ENCODE measurements around the gene CSTA. TPM values are rescaled to one million over a fixed set of nuclear protein-coding genes. Genes with fewer than 3 reads are reported as not detected.

CSTA gene
- total RNA-seq (1 to 10 TPM; 1.2 to 1.4 TPM), total RNA-seq (0 to 5.2 (median 0.06) reads per million in 172 experiments)
- 23.2 TPM for polyA plus RNA-seq (2013, experiment 1 of 2)
- polyA plus RNA-seq (2013, experiment 2 of 2): 11.7 TPM

- ChIA-PET CTCF (no interaction called here), POLR2A (no interaction called here)
- H3K4me3 Mint-ChIP-seq: no peak within 1 kb of the TSS
Measured at GRCh38 chr3:122324871-122325323, at the start of gene CSTA. Gene CSTA (plus strand): TSS chr3:122325248. CDS start chr3:122325293, 45 bp downstream.

DNA sequence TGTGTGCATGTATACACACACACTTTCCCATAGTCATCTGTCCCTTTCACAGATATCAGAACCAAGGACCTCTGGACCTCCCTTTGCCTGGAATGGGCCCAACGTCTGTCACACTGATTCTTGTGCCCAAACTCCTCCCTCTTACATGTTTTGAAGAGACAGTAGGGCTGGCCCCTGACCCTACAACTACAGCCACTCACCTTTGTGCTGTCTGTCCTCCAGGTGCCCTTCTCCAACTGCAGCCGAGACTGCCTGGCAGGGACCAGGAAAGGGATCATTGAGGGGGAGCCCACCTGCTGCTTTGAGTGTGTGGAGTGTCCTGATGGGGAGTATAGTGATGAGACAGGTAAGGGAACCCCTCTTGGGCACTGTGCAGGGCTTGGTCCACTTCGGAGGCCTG is 43.2 kb upstream of the CSTA start:
- Mint-ChIP-seq H3K4me3 (no peak overlapping the region), H3K27ac (no peak overlapping the region), H3K9me3 (no peaks in the 10 kb centered on the region), H3K36me3 (ENCODE audit: low read depth) (no peaks in the 10 kb centered on the region), H3K4me1 (ENCODE audit: low read depth) (no peaks in the 10 kb centered on the region), H3K27me3 (no peaks in the 10 kb centered on the region)
- ATAC-seq (ENCODE audit: poor library complexity) (no peak), DNase-seq (no peak)
- TF ChIP-seq CTCF (IDR thresholded peaks at IDR 0.05): no peak
- H3K9me3 ChIP-seq (ENCODE audit: control insufficient read depth in 1 of 2, insufficient read depth in 1 of 2, low read length in 2 of 2): no peaks in the 10 kb centered on the region
- H3K27me3 ChIP-seq (ENCODE audit: control insufficient read depth in 1 of 2, insufficient read depth in 2 of 2, low read length in 2 of 2): peaks cover 0 to 6% of the 10 kb centered on the region in 2 experiments
- no peaks in the 10 kb centered on the region for H3K36me3 ChIP-seq (ENCODE audit: insufficient read depth, low read length)
- no peak overlapping the region for H3K27ac ChIP-seq (ENCODE audit: low read depth in 1 of 2, low read length in 2 of 2)
- H3K4me3 ChIP-seq (ENCODE audit: low read length): no peak overlapping the region
- no peaks in the 10 kb centered on the region for H3K4me1 ChIP-seq (ENCODE audit: insufficient read depth, low read length)
- ChIA-PET POLR2A (no interaction called here), CTCF (no interaction called here)
- intact Hi-C loops (cut with DNase I, micrococcal nuclease): no loop called here

More at GRCh38 chr3:122324871-122325323, at the start of gene CSTA:
- no peaks in the 10 kb centered on the region for H3K36me3 ChIP-seq (ENCODE audit: insufficient read depth, low read length)
- no peaks in the 10 kb centered on the region for H3K27me3 Mint-ChIP-seq
- intact Hi-C loops (cut with DNase I, micrococcal nuclease): no loop called here
- no peak within 1 kb of the TSS for H3K27ac Mint-ChIP-seq
- H3K27me3 ChIP-seq (ENCODE audit: control insufficient read depth in 1 of 2, insufficient read depth in 2 of 2, low read length in 2 of 2): no peaks in the 10 kb centered on the region
- H3K27ac ChIP-seq (ENCODE audit: low read depth in 1 of 2, low read length in 2 of 2): no peak within 1 kb of the TSS
- no peak for TF ChIP-seq CTCF (IDR thresholded peaks at IDR 0.05)
- H3K4me1 ChIP-seq (ENCODE audit: insufficient read depth, low read length): peaks cover 15% of the 10 kb centered on the region
- peaks cover 22% of the 10 kb centered on the region for H3K4me1 Mint-ChIP-seq (ENCODE audit: low read depth)
- ATAC-seq (ENCODE audit: poor library complexity) (no peak), DNase-seq (peak in 1 of 14 experiments; percentile 21)
- H3K9me3 ChIP-seq (ENCODE audit: control insufficient read depth in 1 of 2, insufficient read depth in 1 of 2, low read length in 2 of 2): no peaks in the 10 kb centered on the region
- H3K9me3 Mint-ChIP-seq: no peaks in the 10 kb centered on the region
- no peaks in the 10 kb centered on the region for H3K36me3 Mint-ChIP-seq (ENCODE audit: low read depth)
- H3K4me3 ChIP-seq (ENCODE audit: low read length): peak within 1 kb of the TSS; percentile 11

DNA sequence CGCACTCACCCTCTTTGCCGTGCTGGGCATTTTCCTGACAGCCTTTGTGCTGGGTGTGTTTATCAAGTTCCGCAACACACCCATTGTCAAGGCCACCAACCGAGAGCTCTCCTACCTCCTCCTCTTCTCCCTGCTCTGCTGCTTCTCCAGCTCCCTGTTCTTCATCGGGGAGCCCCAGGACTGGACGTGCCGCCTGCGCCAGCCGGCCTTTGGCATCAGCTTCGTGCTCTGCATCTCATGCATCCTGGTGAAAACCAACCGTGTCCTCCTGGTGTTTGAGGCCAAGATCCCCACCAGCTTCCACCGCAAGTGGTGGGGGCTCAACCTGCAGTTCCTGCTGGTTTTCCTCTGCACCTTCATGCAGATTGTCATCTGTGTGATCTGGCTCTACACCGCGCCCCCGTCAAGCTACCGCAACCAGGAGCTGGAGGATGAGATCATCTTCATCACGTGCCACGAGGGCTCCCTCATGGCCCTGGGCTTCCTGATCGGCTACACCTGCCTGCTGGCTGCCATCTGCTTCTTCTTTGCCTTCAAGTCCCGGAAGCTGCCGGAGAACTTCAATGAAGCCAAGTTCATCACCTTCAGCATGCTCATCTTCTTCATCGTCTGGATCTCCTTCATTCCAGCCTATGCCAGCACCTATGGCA is 41.1 kb upstream of the CSTA start:
- ChIA-PET POLR2A (no interaction called here), CTCF (no interaction called here)
- Histone ChIP-seq H3K9me3 (ENCODE audit: control insufficient read depth in 1 of 2, insufficient read depth in 1 of 2, low read length in 2 of 2) (no peaks in the 10 kb centered on the region), H3K27ac (ENCODE audit: low read depth in 1 of 2, low read length in 2 of 2) (no peak overlapping the region), H3K4me1 (ENCODE audit: insufficient read depth, low read length) (no peaks in the 10 kb centered on the region), H3K36me3 (ENCODE audit: insufficient read depth, low read length) (no peaks in the 10 kb centered on the region), H3K4me3 (ENCODE audit: low read length) (no peak overlapping the region), H3K27me3 (ENCODE audit: control insufficient read depth in 1 of 2, insufficient read depth in 2 of 2, low read length in 2 of 2) (peaks cover 2 to 6% of the 10 kb centered on the region in 2 experiments)
- ATAC-seq (ENCODE audit: poor library complexity) (no peak), DNase-seq (no peak)
- H3K27me3 Mint-ChIP-seq: no peaks in the 10 kb centered on the region
- H3K9me3 Mint-ChIP-seq: no peaks in the 10 kb centered on the region
- H3K36me3 Mint-ChIP-seq (ENCODE audit: low read depth): no peaks in the 10 kb centered on the region
- TF ChIP-seq CTCF (IDR thresholded peaks at IDR 0.05): no peak
- intact Hi-C loops (cut with DNase I, micrococcal nuclease): no loop called here
- H3K4me3 Mint-ChIP-seq: no peak overlapping the region
- H3K27ac Mint-ChIP-seq: no peak overlapping the region
- H3K4me1 Mint-ChIP-seq (ENCODE audit: low read depth): peaks cover under 1% of the 10 kb centered on the region
